GM23248 (cell line): ENCODE data around the gene ZNF606.

Experiments used
- EZH2 ChIP-seq: fragments of 200-600 bp; sonication (generic); IDR thresholded peaks from 2 replicates; pipeline ENCODE4 v1.6.1; 2018; ENCODE audit warnings: antibody characterized with exemption, mild to moderate bottlenecking; ENCODE audit not compliant: insufficient read depth, poor library complexity, severe bottlenecking
- EZH2phosphoT487 ChIP-seq: fragments of 200-600 bp; sonication (generic); IDR thresholded peaks from 2 replicates; pipeline ENCODE4 v1.6.1; 2018; ENCODE audit warnings: antibody characterized with exemption, moderate library complexity, mild to moderate bottlenecking, low read depth; ENCODE audit not compliant: insufficient read depth

DNA sequence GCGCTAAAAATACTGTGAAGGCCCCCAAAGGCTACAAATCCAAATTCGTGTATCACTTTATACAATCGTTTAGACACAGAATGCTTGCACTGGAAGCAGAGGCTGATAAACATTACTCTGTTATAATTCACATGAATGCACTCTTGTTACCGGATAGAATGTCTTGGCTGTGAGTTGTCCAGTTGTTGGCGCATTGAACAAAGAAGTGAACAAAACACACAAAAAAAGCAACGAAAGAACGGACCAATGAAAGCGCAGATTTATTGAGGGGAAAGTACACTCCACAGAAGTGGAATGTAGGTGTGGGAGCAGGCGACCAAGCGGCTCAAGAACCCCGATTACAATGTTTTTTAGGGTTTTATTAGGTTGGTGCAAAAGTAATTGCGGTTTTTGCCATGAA is 66.9 kb downstream of the ZNF606 start:
- TF ChIP-seq EZH2 (no peak), EZH2phosphoT487 (no peak)
